BLaER1 treated with 17β-estradiol and CSF1 and Interleukin-3, amounts not matched to agents 10 nM and 100 nM (cell line): ENCODE measurements around the gene TRNP1.

Source experiments
- H3K27ac ChIP-seq, 11 experiments: shearing (Covaris generic); formaldehyde crosslinking; 2 replicates each; pipeline ENCODE4 v1.8.1; 2022
- H3K27me3 ChIP-seq, 11 experiments: shearing (Covaris generic); formaldehyde crosslinking; 2 replicates each; pipeline ENCODE4 v1.8.1; 2022
- H3K36me3 ChIP-seq, 11 experiments: shearing (Covaris generic); formaldehyde crosslinking; 2 replicates each; pipeline ENCODE4 v1.8.1; 2022
- H3K4me1 ChIP-seq, 10 experiments: shearing (Covaris generic); formaldehyde crosslinking; 2 replicates each; pipeline ENCODE4 v1.8.1; 2022
- H3K4me2 ChIP-seq, 11 experiments: shearing (Covaris generic); formaldehyde crosslinking; 2 replicates each; pipeline ENCODE4 v1.8.1; 2022
- H3K4me3 ChIP-seq, 10 experiments: shearing (Covaris generic); formaldehyde crosslinking; 2 replicates each; pipeline ENCODE4 v1.8.1; 2022
- H3K9ac ChIP-seq, 11 experiments: shearing (Covaris generic); formaldehyde crosslinking; 2 replicates each; pipeline ENCODE4 v1.8.1; 2022
- H3K9me3 ChIP-seq, 11 experiments: shearing (Covaris generic); formaldehyde crosslinking; replicated peaks in 1 of 11; 2 replicates each; pipeline ENCODE4 v1.8.1; 2022
- H4K20me1 ChIP-seq, 11 experiments: shearing (Covaris generic); formaldehyde crosslinking; 2 replicates each; pipeline ENCODE4 v1.8.1; 2022
- Cebpa-rat ChIP-seq, 11 experiments: shearing (Covaris generic); IDR thresholded peaks; 2 replicates each; pipeline ENCODE4 v1.8.1; 2022

Gene TRNP1

GRCh38 chr1:27033043-27033746 lies 39.7 kb downstream of the TRNP1 start:
- Histone ChIP-seq H3K27me3 (no peaks in the 10 kb centered on the region), H4K20me1 (no peaks in the 10 kb centered on the region), H3K4me2 (no peak overlapping the region), H3K9me3 (no peaks in the 10 kb centered on the region), H3K4me3 (no peak overlapping the region), H3K36me3 (no peaks in the 10 kb centered on the region), H3K4me1 (peaks cover 18 to 46% (median 23%) of the 10 kb centered on the region in 10 experiments), H3K9ac (peak overlapping the region in 1 of 11 experiments; percentile 16; a peak in 2 of 22 replicates), H3K27ac (no peak overlapping the region)
- TF ChIP-seq Cebpa-rat (IDR thresholded peaks at IDR 0.05) = no peak

GRCh38 chr1:27035344-27035743 lies 41.9 kb downstream of the TRNP1 start:
- no peak for TF ChIP-seq Cebpa-rat (IDR thresholded peaks at IDR 0.05)
- no peaks in the 10 kb centered on the region for H3K36me3 ChIP-seq
- H3K9me3 ChIP-seq = no peaks in the 10 kb centered on the region
- H4K20me1 ChIP-seq = no peaks in the 10 kb centered on the region
- peak overlapping the region in 4 of 11 experiments; percentile 9 to 52 (median 28); a peak in 6 of 22 replicates for H3K27ac ChIP-seq
- H3K4me1 ChIP-seq = peaks cover 13 to 37% (median 18%) of the 10 kb centered on the region in 10 experiments
- H3K4me3 ChIP-seq = no peak overlapping the region
- H3K4me2 ChIP-seq = peak overlapping the region in 5 of 11 experiments; percentile 37 to 67 (median 56); a peak in 9 of 22 replicates
- no peaks in the 10 kb centered on the region for H3K27me3 ChIP-seq
- H3K9ac ChIP-seq = no peak overlapping the region

- H4K20me1 ChIP-seq = no peaks in the 10 kb centered on the region
- H3K36me3 ChIP-seq = no peaks in the 10 kb centered on the region
- H3K27me3 ChIP-seq = no peaks in the 10 kb centered on the region
- peaks cover 6 to 30% (median 12%) of the 10 kb centered on the region in 10 experiments for H3K4me1 ChIP-seq
- H3K4me2 ChIP-seq = peak overlapping the region in 1 of 11 experiments; percentile 34; a peak in 1 of 22 replicates
- TF ChIP-seq Cebpa-rat (IDR thresholded peaks at IDR 0.05) = no peak
- H3K9ac ChIP-seq = no peak overlapping the region
- no peak overlapping the region for H3K4me3 ChIP-seq
- H3K27ac ChIP-seq = no peak overlapping the region
- H3K9me3 ChIP-seq = no peaks in the 10 kb centered on the region
Measured at GRCh38 chr1:27036718-27037117, 43.2 kb downstream of the TRNP1 start.

- H3K9me3 ChIP-seq = no peaks in the 10 kb centered on the region
- H3K4me3 ChIP-seq = no peak overlapping the region
- H3K36me3 ChIP-seq = no peaks in the 10 kb centered on the region
- no peak overlapping the region for H3K9ac ChIP-seq
- H3K27ac ChIP-seq = no peak overlapping the region
- H3K27me3 ChIP-seq = no peaks in the 10 kb centered on the region
- no peak for TF ChIP-seq Cebpa-rat (IDR thresholded peaks at IDR 0.05)
- peaks cover 0 to 23% (median 6%) of the 10 kb centered on the region in 10 experiments; a peak in 11 of 20 replicates for H3K4me1 ChIP-seq
- H3K4me2 ChIP-seq = no peak overlapping the region
- H4K20me1 ChIP-seq = no peaks in the 10 kb centered on the region
Measured at GRCh38 chr1:27037518-27037917, 44.0 kb downstream of the TRNP1 start.

DNA sequence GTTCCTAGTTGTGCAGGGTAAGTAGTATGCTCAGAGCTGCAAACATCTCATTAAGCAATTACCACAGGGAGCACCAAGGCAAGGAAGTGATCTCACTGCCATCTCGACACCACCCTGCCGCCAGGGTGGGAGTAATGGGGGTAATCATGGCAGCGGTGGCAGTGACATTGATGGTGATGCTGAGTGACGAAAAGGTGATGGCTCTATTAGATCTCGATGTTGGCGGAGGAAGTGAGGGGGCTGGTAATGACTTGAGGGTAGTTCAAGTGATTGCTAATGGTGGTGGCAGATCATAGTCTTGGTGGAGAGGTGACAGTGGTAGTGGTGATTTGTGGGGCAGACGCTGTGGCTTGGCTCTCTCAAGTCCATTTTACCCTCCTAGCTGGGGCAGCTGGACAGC lies 44.5 kb downstream of the TRNP1 start:
- Histone ChIP-seq H3K4me3 (no peak overlapping the region), H3K4me1 (peaks cover 0 to 23% (median 7%) of the 10 kb centered on the region in 10 experiments; a peak in 14 of 20 replicates), H3K27ac (no peak overlapping the region), H3K9ac (no peak overlapping the region), H3K4me2 (no peak overlapping the region), H3K27me3 (no peaks in the 10 kb centered on the region), H4K20me1 (no peaks in the 10 kb centered on the region), H3K9me3 (no peaks in the 10 kb centered on the region), H3K36me3 (no peaks in the 10 kb centered on the region)
- TF ChIP-seq Cebpa-rat (IDR thresholded peaks at IDR 0.05) = no peak

DNA sequence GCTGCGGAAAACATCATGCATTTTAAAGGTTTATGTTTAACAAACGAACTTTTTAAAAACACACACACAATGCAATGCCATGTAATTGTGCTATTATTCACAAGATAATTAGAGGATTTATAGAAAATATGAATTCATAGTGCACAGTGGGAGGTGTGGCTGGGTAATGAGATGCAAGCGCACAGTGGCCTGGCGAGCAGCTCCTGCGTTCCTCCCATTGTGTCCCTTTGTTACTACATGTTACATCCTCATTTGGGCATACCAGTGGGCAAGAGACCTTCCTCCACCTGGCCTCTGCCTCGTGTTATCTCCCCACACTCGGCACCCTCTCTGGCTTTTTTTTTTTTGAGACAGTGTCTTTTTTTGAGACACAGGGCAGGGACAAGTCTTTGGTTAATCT lies 49.2 kb downstream of the TRNP1 start:
- no peaks in the 10 kb centered on the region for H3K9me3 ChIP-seq
- peaks cover 7 to 37% (median 23%) of the 10 kb centered on the region in 10 experiments for H3K4me1 ChIP-seq
- H3K9ac ChIP-seq = no peak overlapping the region
- no peaks in the 10 kb centered on the region for H3K27me3 ChIP-seq
- H3K27ac ChIP-seq = no peak overlapping the region
- peak overlapping the region in 2 of 11 experiments; percentile 18 to 22; a peak in 1 of 22 replicates for H3K4me2 ChIP-seq
- H3K36me3 ChIP-seq = no peaks in the 10 kb centered on the region
- no peak overlapping the region for H3K4me3 ChIP-seq
- H4K20me1 ChIP-seq = no peaks in the 10 kb centered on the region
- TF ChIP-seq Cebpa-rat (IDR thresholded peaks at IDR 0.05) = no peak

DNA sequence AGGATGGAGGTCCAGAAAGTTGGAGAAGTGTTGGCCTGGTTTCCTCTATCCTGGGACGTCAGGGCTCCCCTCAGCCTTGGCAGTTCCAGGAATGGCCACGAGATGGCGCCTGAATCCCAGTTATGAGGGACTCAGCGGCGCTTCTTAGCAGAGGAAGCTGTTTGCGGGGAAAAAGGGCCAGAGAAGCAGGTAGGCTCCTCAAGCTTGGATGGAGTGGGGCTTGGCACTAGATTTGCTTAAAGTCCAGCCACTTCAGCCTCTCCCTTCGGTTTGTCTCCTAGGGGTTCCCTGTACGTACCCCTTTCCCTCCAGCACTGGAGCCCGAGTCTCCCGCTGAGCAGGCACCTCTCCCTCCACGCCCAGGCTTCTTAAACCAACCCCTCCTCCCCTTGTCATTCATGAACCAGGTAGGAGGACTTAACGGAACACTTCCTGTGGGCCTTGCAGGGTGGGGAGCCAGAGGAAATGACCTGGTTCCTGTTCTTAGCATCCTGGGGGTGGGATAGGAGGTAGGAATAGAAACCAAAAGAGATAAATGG lies 51.2 kb downstream of the TRNP1 start:
- H3K9ac ChIP-seq = peak overlapping the region in 8 of 11 experiments; percentile 8 to 53 (median 27); a peak in 9 of 22 replicates
- peak overlapping the region; percentile 68 to 89 (median 80) for H3K4me2 ChIP-seq
- no peaks in the 10 kb centered on the region for H4K20me1 ChIP-seq
- no peak for TF ChIP-seq Cebpa-rat (IDR thresholded peaks at IDR 0.05)
- no peaks in the 10 kb centered on the region for H3K9me3 ChIP-seq
- H3K27ac ChIP-seq = peak overlapping the region in 1 of 11 experiments; percentile 6; a peak in 1 of 22 replicates
- no peaks in the 10 kb centered on the region for H3K27me3 ChIP-seq
- peaks cover 7 to 30% (median 23%) of the 10 kb centered on the region in 10 experiments for H3K4me1 ChIP-seq
- H3K4me3 ChIP-seq = peak overlapping the region in 6 of 10 experiments; percentile 9 to 40 (median 21); a peak in 5 of 20 replicates
- no peaks in the 10 kb centered on the region for H3K36me3 ChIP-seq

- Histone ChIP-seq H3K4me3 (no peak overlapping the region), H3K27me3 (no peaks in the 10 kb centered on the region), H4K20me1 (no peaks in the 10 kb centered on the region), H3K36me3 (no peaks in the 10 kb centered on the region), H3K9ac (no peak overlapping the region), H3K4me1 (peaks cover 7 to 30% (median 23%) of the 10 kb centered on the region in 10 experiments), H3K9me3 (no peaks in the 10 kb centered on the region), H3K4me2 (peak overlapping the region in 4 of 11 experiments; percentile 28 to 86 (median 80); a peak in 6 of 22 replicates), H3K27ac (no peak overlapping the region)
- TF ChIP-seq Cebpa-rat (IDR thresholded peaks at IDR 0.05) = no peak
Measured at GRCh38 chr1:27045973-27046558, 52.6 kb downstream of the TRNP1 start.

DNA sequence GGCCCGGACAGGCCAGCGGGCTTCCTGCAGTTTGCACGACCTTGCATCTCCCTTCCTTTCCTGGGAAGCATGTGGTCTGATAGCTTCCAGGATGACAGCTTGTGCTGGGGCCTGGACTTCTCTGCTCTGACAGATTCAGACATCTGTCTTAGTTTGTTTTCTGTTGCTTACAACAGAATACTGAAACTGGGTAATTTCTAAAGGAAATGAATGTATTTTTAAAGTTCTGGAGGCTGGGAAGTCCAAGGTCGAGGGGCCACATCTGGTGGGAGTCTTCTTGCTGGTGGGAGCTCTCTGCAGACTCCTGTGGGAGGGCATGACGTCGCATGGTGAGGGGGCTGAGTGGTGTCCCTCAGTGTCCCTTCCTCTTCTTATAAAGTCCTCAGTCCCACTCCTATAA lies 54.4 kb downstream of the TRNP1 start:
- no peak for TF ChIP-seq Cebpa-rat (IDR thresholded peaks at IDR 0.05)
- Histone ChIP-seq H3K4me3 (no peak overlapping the region), H3K27me3 (no peaks in the 10 kb centered on the region), H3K9ac (no peak overlapping the region), H3K9me3 (no peaks in the 10 kb centered on the region), H3K27ac (no peak overlapping the region), H3K4me2 (no peak overlapping the region), H4K20me1 (no peaks in the 10 kb centered on the region), H3K4me1 (peaks cover 7 to 30% (median 22%) of the 10 kb centered on the region in 10 experiments), H3K36me3 (no peaks in the 10 kb centered on the region)
